ENCODE measurements around the gene B4GALT1. TPM values are rescaled to one million over a fixed set of nuclear protein-coding genes. Genes with fewer than 3 reads are reported as not detected.
A peak's percentile ranks its signal among the peaks of the same experiment; 100 is the strongest.

B4GALT1 gene
- total and polyA plus RNA-seq, 2 donors (not counting 3 experiments of a cell fraction or from before 2014, with no cell fraction given), result 61.4 to 66.5 TPM

DNA sequence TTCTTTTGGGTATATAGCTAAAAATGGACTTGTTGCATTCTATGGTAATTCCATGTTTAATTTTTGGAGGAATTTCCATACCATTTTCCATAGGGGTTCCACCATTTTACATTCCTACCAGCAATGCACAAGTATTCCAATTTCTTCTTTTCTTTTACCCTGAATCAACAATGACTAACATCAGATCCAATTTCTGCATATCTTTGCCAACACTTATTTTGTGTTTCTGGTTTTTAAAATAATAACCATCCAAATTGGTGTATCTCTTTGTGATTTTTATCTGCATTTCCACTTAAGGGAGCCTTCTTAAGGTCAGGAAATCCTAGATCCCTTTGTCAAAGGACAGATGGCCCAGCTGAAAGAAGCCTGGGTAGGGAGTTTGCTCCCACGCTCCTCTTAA lies 61.2 kb downstream of the B4GALT1 start:
- Histone ChIP-seq H3K36me3 (ENCODE audit: control insufficient read depth in 2 of 2, extremely low read depth in 1 of 2, insufficient read depth in 2 of 2, low read length in 2 of 2) (no peaks in the 10 kb centered on the region), H4K20me1 (replicated peaks; ENCODE audit: control insufficient read depth, extremely low read depth, insufficient read depth, low read length) (no peaks in the 10 kb centered on the region), H3K27me3 (ENCODE audit: control insufficient read depth in 2 of 2, insufficient read depth in 2 of 2, low read length in 2 of 2) (no peaks in the 10 kb centered on the region), H3K79me2 (ENCODE audit: control insufficient read depth, insufficient read depth, low read length) (no peaks in the 10 kb centered on the region), H3K4me2 (ENCODE audit: insufficient read depth, low read length) (no peak overlapping the region), H3K27ac (ENCODE audit: insufficient read depth, low read depth, low read length) (peak overlapping the region; percentile 87), H3K4me1 (ENCODE audit: control insufficient read depth, extremely low read depth, insufficient read depth, low read length) (peaks cover 22% of the 10 kb centered on the region), H2AFZ (ENCODE audit: low read depth, low read length) (no peak overlapping the region), H3K9me3 (replicated peaks; ENCODE audit: control insufficient read depth, insufficient read depth, low read length) (no peaks in the 10 kb centered on the region), H3K9ac (replicated peaks; ENCODE audit: extremely low read depth, insufficient read depth, low read length) (no peak overlapping the region), H3K4me3 (replicated peaks in 1 of 3; ENCODE audit: insufficient read depth in 1 of 3, low read depth in 1 of 3, low read length in 3 of 3) (no peak overlapping the region), H3K9me1 (replicated peaks; ENCODE audit: control insufficient read depth, extremely low read depth, insufficient read depth, low read length) (no peaks in the 10 kb centered on the region)
- DNase-seq (ENCODE audit: low read depth, low spot score), result peak; percentile 42
- BruUV-seq (replicated peaks), result no TSS peak
- intact Hi-C loops (cut with micrococcal nuclease), result no loop called here
- dilution Hi-C loops (cut with MboI; ENCODE audit: extremely low pct_ligation_motif_present, low sequenced_read_pairs), result no loop called here
- POLR2A ChIA-PET, result no interaction called here
- TF ChIP-seq FOS (IDR thresholded peaks at IDR 0.05; ENCODE audit: borderline replicate concordance, insufficient read depth, low read length) (no peak), EZH2 (IDR thresholded peaks at IDR 0.05; ENCODE audit: borderline replicate concordance, low read depth, low read length, severe bottlenecking) (no peak), POLR2AphosphoS5 (IDR thresholded peaks at IDR 0.05; ENCODE audit: insufficient read depth, low read depth, low read length) (no peak), JUN (IDR thresholded peaks at IDR 0.05; ENCODE audit: borderline replicate concordance, insufficient read depth, insufficient read length, low read depth) (no peak), MYC (IDR thresholded peaks at IDR 0.05; ENCODE audit: low read depth, low read length) (no peak), GATA2 (IDR thresholded peaks at IDR 0.05; ENCODE audit: insufficient read depth, insufficient read length, low read depth, low read length) (no peak), POLR2A (IDR thresholded peaks at IDR 0.05; ENCODE audit: low read depth, low read length) (no peak)
- TF ChIP-seq, protein P1, sequence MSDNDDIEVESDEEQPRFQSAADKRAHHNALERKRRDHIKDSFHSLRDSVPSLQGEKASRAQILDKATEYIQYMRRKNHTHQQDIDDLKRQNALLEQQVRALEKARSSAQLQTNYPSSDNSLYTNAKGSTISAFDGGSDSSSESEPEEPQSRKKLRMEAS (IDR thresholded peaks at IDR 0.05; ENCODE audit: insufficient read depth, insufficient read length), result no peak
- TF ChIP-seq, protein P2, sequence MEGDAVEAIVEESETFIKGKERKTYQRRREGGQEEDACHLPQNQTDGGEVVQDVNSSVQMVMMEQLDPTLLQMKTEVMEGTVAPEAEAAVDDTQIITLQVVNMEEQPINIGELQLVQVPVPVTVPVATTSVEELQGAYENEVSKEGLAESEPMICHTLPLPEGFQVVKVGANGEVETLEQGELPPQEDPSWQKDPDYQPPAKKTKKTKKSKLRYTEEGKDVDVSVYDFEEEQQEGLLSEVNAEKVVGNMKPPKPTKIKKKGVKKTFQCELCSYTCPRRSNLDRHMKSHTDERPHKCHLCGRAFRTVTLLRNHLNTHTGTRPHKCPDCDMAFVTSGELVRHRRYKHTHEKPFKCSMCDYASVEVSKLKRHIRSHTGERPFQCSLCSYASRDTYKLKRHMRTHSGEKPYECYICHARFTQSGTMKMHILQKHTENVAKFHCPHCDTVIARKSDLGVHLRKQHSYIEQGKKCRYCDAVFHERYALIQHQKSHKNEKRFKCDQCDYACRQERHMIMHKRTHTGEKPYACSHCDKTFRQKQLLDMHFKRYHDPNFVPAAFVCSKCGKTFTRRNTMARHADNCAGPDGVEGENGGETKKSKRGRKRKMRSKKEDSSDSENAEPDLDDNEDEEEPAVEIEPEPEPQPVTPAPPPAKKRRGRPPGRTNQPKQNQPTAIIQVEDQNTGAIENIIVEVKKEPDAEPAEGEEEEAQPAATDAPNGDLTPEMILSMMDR (IDR thresholded peaks at IDR 0.05; ENCODE audit: extremely low read depth in 1 of 2, insufficient read depth in 1 of 2, low read depth in 1 of 2, low read length in 2 of 2), result no peak
- FAIRE-seq, result no peak
- CTCF ChIA-PET, result no interaction called here

Measured in endothelial cell of umbilical vein (primary cell).